Adipose tissue (tissue), 3 donors: ENCODE measurements around the gene OR5W2. TPM values are rescaled to one million over a fixed set of nuclear protein-coding genes. Genes with fewer than 3 reads are reported as not detected.
"Not testable (repeated sequence)": the region's sequence is repeated elsewhere in the genome, so short reads cannot be mapped to it uniquely, and the experiment has no call there.

ENCODE experiments used
- H3K27ac ChIP-seq: one replicate; pipeline ENCODE4 v1.5.1; 2013; ENCODE audit warnings: low read depth, low read length
- WGBS, 3 donors: extraction: QIAGEN DNeasy Blood & Tissue Kit; methylation state at CpG; one replicate each; pipeline ENCODE4 v1.1.7; 2013; 5-methylcytosine and 5-hydroxymethylcytosine counted together
- polyA plus RNA-seq, 3 donors: library from polyadenylated mRNA; stranded (reverse); fragments of 200-250 nt; gene quantifications; one replicate each; pipeline ENCODE4 v1.2.3, GENCODE V29; 2013
- donor health status: healthy with polysubstance abuse.
- donor health status: Bipolar disorder and iron deficiency.
- donor health status: healthy.

OR5W2 gene
- not detected for polyA plus RNA-seq

- H3K27ac ChIP-seq = no peak within 1 kb of the TSS
- 42 to 64% (median 57%) methylated on average over 1 of the region's 1 CpG for WGBS, 3 donors
Measured at GRCh38 chr11:55914482-55914881, at the start of gene OR5W2. Gene OR5W2 (minus strand): TSS chr11:55914582. CDS start chr11:55914582, 0 bp downstream.

GRCh38 chr11:55956521-55956920, 42.1 kb upstream of the OR5W2 start:
- WGBS, 3 donors = 25 to 77% (median 72%) methylated on average over 4 of the region's 4 CpGs
- H3K27ac ChIP-seq = no peak overlapping the region

GRCh38 chr11:55949330-55949729, 34.9 kb upstream of the OR5W2 start:
- WGBS, 3 donors = 59 to 87% (median 68%) methylated on average over 4 of the region's 4 CpGs
- no peak overlapping the region for H3K27ac ChIP-seq

GRCh38 chr11:55942785-55943392, 28.5 kb upstream of the OR5W2 start:
- WGBS, 3 donors = 1 to 5% (median 5%) methylated on average over 3 of the region's 3 CpGs
- H3K27ac ChIP-seq = no peak overlapping the region

DNA sequence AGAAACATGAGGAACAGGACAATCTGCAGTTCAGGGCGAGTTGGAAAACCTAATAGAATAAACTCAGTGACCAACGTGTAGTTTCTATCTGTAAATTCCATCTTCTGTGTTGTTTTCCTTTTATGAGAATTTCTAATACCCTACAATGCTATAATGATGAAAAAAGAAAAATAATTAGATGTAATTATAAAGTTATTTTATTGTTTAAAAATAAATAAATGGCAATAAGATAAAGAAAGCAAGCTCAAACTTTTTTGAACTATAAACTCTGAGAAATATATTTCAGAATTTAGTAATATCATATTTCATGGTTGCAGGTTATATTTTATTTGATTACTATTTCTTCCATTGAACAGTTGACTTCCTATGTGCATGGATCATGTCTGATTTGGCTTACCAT, 21.9 kb upstream of the OR5W2 start, which contains the start of gene OR5I1:
TSS of gene OR5I1 (minus strand) at position 101 of the 400 bp plus-strand sequence. CDS start at position 101, 0 bp downstream.
- H3K27ac ChIP-seq = no peak within 1 kb of the TSS
- WGBS, 3 donors = 59 to 71% (median 67%) methylated on average over 2 of the region's 2 CpGs

- 65 to 81% (median 79%) methylated on average over 5 of the region's 5 CpGs for WGBS, 3 donors
- no peak overlapping the region for H3K27ac ChIP-seq
Measured at GRCh38 chr11:55920537-55920936, 6.2 kb upstream of the OR5W2 start.

DNA sequence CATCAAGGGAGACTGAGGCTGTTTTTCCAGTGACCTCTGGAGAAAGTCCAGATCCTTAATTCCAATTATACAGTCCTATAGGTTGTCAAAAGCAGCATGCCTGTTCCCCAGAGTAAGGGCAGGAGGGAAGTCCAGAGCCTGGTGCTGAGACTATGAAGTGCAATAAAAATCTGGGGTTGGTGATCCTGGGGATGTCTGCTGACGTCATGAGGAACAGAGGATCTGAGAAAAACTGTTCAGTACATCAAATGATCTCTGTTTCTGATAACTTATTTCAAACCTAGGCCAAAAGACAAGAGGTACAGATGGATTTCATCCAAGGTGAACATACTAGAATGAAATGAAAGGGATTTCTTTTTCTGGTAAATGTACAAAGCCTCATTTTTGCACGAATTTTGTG, 12.1 kb downstream of the OR5W2 start:
- no peak overlapping the region for H3K27ac ChIP-seq
- WGBS, 3 donors = 24 to 31% (median 28%) methylated on average over 2 of the region's 2 CpGs

DNA sequence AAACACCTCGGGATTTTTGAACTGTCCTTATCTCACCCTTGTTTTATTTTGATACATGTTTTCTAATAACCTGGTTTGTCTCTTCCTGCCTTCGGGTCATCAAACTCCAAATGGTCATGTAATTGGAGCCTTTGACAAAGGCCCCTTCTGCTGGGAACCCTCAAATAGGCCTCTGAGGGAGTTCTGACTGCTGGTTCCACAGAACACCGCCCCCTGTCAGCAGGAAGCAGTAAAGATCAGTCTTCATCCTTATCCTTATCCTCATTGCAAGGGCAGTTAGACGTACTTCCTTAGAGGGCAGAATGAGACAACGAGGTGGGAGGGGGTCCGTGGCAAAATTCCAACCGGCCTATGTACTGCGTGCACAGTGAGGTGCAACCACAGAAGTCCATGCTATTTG, 19.2 kb downstream of the OR5W2 start:
- WGBS, 3 donors = 52 to 58% (median 54%) methylated on average over 8 of the region's 8 CpGs
- H3K27ac ChIP-seq = no peak overlapping the region

DNA sequence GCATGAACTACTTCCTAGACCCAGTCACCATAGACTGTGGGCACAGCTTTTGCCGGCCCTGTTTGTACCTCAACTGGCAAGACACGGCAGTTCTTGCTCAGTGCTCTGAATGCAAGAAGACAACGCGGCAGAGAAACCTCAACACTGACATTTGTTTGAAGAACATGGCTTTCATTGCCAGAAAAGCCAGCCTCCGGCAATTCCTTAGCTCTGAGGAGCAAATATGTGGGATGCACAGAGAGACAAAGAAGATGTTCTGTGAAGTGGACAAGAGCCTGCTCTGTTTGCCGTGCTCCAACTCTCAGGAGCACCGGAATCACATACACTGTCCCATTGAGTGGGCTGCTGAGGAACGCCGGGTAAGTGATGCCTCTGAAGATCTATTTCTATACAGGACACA, 28.9 kb downstream of the OR5W2 start:
- 75 to 89% (median 85%) methylated on average over 9 of the region's 9 CpGs for WGBS, 3 donors
- not testable (repeated sequence) for H3K27ac ChIP-seq

DNA sequence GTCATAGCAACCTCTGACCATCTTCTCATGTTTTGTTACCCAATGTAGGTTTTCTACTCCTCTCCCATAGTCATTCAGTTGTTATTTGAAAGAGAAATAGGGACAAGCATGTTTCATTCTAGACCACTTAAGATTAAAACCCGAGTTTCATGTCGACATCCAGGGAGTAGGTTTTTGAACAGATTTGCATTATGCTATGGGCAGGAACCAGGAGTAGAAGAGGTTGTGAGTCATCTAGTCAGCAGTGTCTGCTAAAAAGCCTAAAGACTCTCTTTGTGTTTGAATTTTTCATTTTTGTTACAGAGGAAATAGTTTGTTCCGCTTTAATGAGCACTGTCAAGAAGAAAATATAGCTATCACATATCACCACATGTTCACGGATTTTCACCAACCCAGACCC, 29.4 kb downstream of the OR5W2 start:
- not testable (repeated sequence) for H3K27ac ChIP-seq
- 73 to 88% (median 86%) methylated on average over 4 of the region's 4 CpGs for WGBS, 3 donors

DNA sequence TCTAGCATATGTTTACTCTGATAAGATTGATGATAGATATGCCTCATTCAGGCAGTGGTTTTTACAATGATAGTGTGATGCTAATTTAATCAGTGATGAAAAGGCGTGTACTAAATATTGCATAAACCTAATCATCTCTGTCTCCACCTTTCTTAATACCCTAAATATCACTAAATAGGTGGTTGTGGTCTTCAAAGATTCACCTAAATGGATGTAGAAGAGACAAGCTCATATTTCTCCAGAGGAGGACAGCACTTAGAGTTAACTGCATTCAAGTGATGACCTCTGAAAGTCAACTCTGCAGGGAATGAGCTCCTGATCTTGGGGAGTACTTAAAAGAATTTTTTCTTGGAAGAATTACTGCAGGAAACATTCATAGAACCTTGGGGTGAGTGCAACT, 31.4 kb downstream of the OR5W2 start, which contains the start of gene TRIM51:
TSS of gene TRIM51 (plus strand) at position 301 of the 400 bp plus-strand sequence. CDS start 2,132 bp downstream, outside the sequence.
- H3K27ac ChIP-seq = not testable (repeated sequence)
- WGBS, 3 donors = 59 to 83% (median 76%) methylated on average over 1 of the region's 1 CpG

DNA sequence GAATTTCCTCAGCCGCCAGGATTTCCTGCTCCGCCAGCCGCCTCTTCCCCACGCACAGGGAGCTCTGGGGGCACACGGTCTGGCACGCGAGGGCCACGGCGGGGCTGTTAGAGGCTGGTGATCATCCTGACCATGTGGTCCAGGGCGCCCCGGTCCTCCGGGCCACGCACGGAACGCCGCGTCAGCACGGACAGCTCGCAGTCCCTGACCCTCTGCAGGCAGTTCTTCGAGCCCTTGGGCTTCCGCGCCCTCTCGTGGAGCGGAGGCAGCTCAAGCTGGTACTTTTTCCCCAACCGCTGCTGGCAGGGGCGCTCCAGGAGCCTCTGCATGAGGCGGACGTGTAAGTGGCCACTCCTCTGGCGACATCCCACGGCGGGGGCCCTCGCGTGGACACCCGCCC, 41.2 kb downstream of the OR5W2 start:
- 18 to 33% (median 20%) methylated on average over 29 to 34 of the region's 34 CpGs for WGBS, 3 donors
- not testable (repeated sequence) for H3K27ac ChIP-seq

DNA sequence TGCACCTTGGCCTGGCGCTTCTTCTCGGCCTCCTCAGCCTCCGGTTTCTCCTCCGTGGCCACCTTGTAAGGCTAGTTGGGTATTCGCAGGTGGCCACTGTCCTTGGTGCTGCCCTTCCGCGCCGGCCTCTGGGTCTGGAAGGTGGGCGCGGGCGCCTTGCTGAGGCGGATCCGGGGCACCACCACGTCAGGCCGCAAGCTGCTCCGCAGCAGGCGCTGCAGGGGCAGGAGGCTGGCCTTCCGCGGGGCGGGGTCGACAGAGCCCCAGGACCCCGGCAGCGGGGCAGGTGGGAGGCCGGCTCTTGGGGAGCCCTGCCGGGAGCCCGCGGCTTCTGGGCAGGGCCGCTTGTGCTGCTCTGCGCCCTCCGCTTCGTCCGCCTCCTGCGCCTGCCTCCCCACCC, 41.7 kb downstream of the OR5W2 start:
- WGBS, 3 donors = 13 to 23% (median 18%) methylated on average over 22 to 33 of the region's 33 CpGs
- not testable (repeated sequence) for H3K27ac ChIP-seq

DNA sequence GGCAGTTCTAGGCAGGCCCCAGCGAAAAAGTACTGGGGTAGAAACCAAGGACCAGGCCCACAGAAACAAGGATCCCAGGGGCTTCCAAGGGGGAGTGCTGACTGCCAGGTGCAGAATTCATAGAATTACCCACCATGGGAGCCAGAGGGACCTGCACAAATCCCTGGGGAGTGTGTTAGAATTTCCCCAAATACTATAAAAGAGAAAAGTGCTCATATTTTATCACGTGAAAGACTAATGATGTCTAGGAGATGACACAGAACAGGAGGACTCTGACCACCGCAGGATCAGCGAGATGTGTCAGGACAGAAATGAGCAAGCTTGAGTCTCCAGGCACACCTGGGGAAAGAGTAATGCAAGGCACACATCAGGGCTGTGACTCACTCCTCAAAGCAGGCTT, 47.0 kb downstream of the OR5W2 start:
- not testable (repeated sequence) for H3K27ac ChIP-seq
- WGBS, 3 donors = 71 to 90% (median 82%) methylated on average over 4 of the region's 4 CpGs

Other genes starting within 250 kb of the OR5W2 start
- gene OR5D13, start 141.1 kb downstream of the OR5W2 start, polyA plus RNA-seq = not detected
- gene OR5D14, start 119.0 kb downstream of the OR5W2 start, polyA plus RNA-seq = not detected
- gene OR5L1, start 103.2 kb downstream of the OR5W2 start, polyA plus RNA-seq = not detected
- not detected for gene OR5D18, start 95.0 kb downstream of the OR5W2 start, polyA plus RNA-seq
- not detected for gene OR5L2, start 87.4 kb downstream of the OR5W2 start, polyA plus RNA-seq
- gene OR5D16, start 75.8 kb downstream of the OR5W2 start, polyA plus RNA-seq = not detected
- gene TRIM51, start 31.3 kb downstream of the OR5W2 start, polyA plus RNA-seq = not detected
- gene OR5I1, start 21.8 kb upstream of the OR5W2 start, polyA plus RNA-seq = not detected
- gene OR10AG1, start 55.4 kb upstream of the OR5W2 start, polyA plus RNA-seq = not detected
- gene OR5F1, start 80.0 kb upstream of the OR5W2 start, polyA plus RNA-seq = not detected
- not detected for gene OR5AS1, start 113.1 kb upstream of the OR5W2 start, polyA plus RNA-seq
- not detected for gene OR8I2, start 178.7 kb upstream of the OR5W2 start, polyA plus RNA-seq
- not detected for gene OR8H2, start 189.1 kb upstream of the OR5W2 start, polyA plus RNA-seq
- gene OR8H3, start 207.8 kb upstream of the OR5W2 start, polyA plus RNA-seq = not detected
- not detected for gene OR8J3, start 225.6 kb upstream of the OR5W2 start, polyA plus RNA-seq
- gene OR8K5, start 245.7 kb upstream of the OR5W2 start, polyA plus RNA-seq = not detected